Uterus (tissue), 2 donors: ENCODE results near the gene NUDT1.

Experiments
- POLR2A ChIP-seq, 2 donors: fragments of 450-650 bp; IDR thresholded peaks; one replicate each; pipeline ENCODE4 v1.6.1; 2016; ENCODE audit warnings: antibody characterized with exemption in 2 of 2, mild to moderate bottlenecking in 1 of 2, moderate library complexity in 1 of 2
- TF ChIP-seq, protein P1 (sequence below), 4 experiments: fragments of 200-600 bp in 2 of 4; fragments of 450-650 bp in 2 of 4; sonication (generic) in 2 of 4; IDR thresholded peaks; one replicate each; pipeline ENCODE4 v1.5.1; 2016 to 2019; ENCODE audit warnings: antibody characterized with exemption in 4 of 4, mild to moderate bottlenecking in 2 of 4, moderate library complexity in 1 of 4

GRCh38 chr7:2245883-2246675, 4.1 kb downstream of the NUDT1 start:
- no peak for TF ChIP-seq POLR2A (IDR thresholded peaks at IDR 0.05)
- TF ChIP-seq, protein P1, sequence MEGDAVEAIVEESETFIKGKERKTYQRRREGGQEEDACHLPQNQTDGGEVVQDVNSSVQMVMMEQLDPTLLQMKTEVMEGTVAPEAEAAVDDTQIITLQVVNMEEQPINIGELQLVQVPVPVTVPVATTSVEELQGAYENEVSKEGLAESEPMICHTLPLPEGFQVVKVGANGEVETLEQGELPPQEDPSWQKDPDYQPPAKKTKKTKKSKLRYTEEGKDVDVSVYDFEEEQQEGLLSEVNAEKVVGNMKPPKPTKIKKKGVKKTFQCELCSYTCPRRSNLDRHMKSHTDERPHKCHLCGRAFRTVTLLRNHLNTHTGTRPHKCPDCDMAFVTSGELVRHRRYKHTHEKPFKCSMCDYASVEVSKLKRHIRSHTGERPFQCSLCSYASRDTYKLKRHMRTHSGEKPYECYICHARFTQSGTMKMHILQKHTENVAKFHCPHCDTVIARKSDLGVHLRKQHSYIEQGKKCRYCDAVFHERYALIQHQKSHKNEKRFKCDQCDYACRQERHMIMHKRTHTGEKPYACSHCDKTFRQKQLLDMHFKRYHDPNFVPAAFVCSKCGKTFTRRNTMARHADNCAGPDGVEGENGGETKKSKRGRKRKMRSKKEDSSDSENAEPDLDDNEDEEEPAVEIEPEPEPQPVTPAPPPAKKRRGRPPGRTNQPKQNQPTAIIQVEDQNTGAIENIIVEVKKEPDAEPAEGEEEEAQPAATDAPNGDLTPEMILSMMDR (IDR thresholded peaks at IDR 0.05), result no peak
